HG02588 (cell line): ENCODE data around the gene PPDPF.
A peak's percentile ranks its signal among the peaks of the same experiment; 100 is the strongest.

Experiments used
- ATAC-seq: cut with Tn5 transposase; IDR thresholded peaks from one replicate; pipeline ENCODE4 v1.9.1; 2021; ENCODE audit warnings: mild to moderate bottlenecking, moderate library complexity; ENCODE audit not compliant: unreplicated experiment

PPDPF gene

GRCh38 chr20:63519668-63520503 is 679 bp upstream of the PPDPF start:
- peak; percentile 35 for ATAC-seq

- ATAC-seq: peak; percentile 31
Observed at GRCh38 chr20:63520934-63521601, 503 bp downstream of the PPDPF start.

GRCh38 chr20:63521602-63522001 is 1.0 kb downstream of the PPDPF start:
- ATAC-seq: no peak

DNA sequence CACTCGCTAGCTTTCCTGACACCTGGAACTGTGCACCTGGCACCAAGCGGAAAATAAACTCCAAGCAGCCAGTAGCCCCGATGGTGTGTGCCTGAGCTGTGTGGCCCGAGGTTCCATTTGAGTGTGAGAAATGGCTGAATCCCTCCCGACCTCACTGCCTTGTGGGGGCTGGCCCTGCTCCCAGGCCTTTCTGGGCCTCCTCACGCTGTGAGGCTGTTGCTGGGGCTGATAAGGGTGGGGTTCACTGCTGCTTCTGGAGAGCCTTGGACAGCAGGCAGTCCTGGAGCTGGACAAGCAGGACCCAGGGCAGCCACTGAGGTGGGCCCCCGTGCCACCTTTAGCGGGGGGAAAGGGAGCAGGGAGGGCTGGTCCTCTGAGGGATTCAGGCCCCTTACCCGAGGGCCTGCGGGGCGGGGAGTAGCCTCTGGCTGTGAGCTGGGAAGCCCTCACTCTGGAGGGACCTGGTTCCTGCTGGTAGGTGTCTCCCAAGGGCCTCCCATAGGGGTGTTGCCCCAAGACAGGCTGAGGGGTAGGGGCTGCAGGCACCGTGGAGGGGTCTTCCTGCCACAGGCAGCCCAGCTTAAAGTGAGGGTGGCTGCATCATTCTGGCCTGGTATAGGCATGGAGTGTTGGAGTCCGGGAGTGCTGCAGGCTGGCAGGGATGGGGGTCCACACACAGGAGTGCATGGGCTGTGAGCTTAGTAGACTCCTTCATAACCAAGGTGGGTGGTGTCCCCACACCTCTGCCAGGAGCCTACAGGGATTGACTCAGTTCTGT is 1.7 kb downstream of the PPDPF start:
- ATAC-seq: no peak

DNA sequence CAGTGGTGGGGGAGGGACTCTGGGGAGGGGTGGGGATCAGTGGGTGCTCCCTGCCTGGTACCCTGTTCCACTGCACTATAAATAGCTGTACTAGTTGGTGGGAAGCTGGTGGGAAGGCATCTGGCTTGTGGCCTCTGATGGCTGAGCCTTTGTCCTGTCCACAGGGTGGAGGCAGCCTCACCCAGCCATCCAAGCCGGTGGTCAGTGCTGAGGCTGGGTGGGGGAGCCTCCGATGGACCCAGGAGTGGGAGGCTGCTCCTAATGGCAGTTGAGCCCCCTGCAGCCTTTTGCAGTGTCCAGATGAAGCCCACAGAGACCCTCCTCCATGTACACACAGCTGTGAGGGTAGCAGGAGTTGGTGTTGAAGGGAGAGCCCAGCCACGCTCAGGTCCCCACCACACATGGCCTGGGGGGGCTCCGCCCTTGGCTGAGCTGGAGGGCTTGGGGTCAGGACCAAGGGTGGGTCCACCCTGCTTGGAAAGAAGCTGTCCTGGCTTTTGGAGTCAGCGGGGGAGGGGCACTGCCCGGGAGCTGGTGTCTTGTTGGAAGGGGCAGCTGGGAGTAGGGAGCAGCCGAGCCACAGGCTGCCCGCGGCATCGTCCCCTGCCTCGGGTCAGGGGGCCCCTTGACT is 2.5 kb downstream of the PPDPF start:
- ATAC-seq: no peak

DNA sequence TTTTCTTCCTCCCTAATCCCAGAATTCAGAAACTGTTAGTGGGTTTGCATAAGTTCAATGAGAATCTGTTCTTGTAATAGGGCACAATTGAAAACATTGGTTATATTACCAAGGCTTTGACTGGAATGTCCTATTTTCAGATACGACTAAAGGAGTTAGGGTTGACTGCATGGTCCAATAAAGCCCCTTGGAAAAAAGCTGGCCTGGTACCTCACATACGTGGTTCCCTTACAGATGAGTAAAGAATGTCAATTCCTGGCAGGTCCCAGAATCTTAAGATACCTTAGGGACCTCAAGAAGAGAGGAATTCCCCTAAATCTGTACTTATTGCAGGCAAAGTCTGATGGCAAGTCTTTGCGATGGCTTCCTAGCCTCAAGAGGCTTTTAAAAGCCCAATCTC is 4.6 kb downstream of the PPDPF start:
- ATAC-seq: no peak

DNA sequence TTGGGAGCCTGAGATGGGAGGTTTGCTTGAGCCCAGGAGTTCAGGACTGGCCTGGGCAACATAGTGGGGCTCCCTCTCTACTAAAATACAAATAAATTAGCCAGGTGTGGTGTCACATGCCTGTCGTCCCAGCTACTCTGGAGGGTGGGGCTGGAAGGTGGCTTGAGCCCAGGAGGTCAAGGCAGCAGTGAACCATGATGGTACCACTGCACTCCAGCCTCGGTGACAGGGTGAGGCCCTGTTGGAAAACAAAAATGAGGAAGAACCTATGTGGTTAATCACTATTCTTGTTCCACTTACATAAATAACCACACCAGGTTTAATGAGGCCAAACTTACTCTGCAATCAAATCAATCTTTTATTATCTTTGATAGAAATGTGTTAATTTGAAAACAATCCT is 5.4 kb downstream of the PPDPF start:
- no peak for ATAC-seq

GRCh38 chr20:63527184-63527583 is 6.6 kb downstream of the PPDPF start:
- no peak for ATAC-seq

DNA sequence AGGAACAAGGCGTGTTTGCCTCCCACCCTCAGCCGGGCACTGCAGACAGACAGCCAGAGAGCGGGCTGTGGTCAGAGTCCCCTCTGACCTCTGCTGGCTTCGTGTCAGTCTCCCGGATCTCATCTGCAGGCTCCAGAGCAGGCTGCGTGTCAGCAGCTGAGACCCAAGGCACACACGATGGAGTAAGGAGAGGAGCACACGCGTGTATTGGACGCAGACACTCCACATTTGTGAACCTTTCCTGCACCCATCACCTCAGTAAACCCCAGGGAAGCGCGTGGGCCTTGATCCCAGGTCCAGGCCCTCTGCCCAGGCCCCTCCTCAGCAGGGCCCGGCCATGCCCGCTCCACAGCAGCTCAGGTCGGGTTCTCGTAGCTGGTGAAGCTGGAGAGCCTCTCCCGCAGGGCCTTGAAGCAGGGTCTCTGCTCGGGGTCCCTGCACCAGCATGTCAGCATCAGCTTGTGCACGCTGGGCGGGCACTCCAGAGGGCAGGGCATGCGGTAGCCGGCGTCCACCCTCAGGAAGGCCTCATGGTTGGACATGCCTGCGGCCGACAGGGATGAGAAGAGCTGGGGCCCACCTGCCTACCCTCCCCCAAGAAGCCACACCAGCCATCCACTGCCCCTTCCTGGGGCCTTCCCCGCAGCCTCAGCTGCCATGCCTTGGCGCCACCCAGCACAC is 8.8 kb downstream of the PPDPF start:
- no peak for ATAC-seq

- no peak for ATAC-seq
Observed at GRCh38 chr20:63529861-63530787, 9.6 kb downstream of the PPDPF start.

DNA sequence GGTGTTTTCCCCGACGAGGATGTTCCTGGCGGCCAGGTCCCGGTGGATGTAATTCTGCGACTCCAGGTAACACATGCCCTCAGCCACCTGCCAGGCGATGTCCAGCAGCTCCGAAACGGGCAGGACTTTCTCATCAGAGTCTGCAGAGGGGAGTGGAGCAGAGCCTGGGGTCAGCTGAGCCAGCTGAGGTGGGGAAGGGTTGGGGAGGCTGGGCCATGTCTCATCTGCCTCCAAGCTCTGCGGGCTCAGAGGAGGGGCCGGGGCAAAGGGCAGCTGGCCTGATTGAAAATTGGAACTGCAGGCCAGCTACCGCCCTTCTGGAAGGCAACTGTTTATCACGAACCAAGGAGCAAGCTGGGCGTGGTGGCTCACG is 10.2 kb downstream of the PPDPF start:
- no peak for ATAC-seq

- ATAC-seq: no peak
Observed at GRCh38 chr20:63531686-63532448, 11.3 kb downstream of the PPDPF start.

GRCh38 chr20:63532449-63532971 is 11.9 kb downstream of the PPDPF start:
- ATAC-seq: no peak

DNA sequence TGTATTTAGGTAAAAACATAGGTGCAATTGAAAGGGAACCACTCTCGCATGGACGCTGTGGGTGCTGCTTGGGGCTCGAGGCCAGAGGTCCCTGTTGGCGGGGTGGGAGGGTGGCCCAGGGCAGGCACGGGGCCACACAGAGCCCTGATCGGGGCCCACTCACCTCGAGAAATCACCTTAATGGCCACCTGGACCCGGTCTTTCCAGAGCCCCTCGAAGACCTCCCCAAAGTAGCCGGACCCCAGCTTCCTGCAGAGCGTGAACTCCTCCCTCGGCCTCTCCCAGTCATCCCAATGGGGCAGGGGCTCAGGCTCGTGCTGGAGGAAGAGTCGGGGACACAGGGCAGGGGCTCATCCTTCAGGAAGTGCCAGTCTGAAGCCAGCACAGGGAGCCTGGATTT is 12.8 kb downstream of the PPDPF start:
- ATAC-seq: no peak

GRCh38 chr20:63533871-63534393 is 13.4 kb downstream of the PPDPF start:
- no peak for ATAC-seq

GRCh38 chr20:63534427-63534830 is 13.9 kb downstream of the PPDPF start:
- ATAC-seq: no peak

DNA sequence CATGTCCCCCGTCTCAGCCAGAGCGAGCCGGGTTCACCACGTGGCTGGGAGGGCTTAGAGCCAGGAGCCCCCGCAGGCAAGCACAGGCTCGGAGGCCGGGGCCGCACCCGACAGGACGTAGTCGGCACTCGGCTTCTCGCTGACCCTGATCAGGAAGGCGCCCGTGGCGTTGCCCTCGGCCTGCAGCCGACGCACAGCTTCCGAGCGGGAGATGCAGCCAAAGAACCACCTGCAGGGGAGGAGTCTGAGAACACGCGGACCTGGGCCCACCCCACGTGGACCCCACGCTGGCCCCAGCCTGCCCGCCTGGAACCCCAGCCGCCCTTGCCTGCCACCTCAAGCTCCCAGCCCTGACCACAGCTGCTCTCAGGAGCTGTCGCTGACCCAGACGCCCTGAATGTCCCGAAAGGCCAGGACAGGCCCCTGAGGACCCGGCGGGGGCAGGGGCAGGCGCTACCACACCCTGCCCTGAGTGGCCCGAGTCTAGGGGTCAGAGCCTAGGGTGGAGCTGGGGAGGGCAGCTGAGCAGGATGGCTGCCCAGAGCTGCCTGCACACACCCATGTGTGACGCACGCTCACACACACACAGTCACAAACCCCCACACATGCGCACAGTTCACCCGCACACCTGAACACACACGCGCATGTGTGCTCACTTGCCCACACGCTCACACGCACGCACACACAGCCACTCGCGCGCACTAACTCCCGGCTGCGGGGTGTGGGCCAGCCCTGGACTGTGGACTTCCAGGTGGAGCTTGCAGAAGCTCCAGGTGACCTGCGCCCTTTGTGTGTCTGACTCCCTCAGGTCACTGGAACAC is 14.5 kb downstream of the PPDPF start:
- ATAC-seq: no peak
